ENCODE data around the gene GDNF.

GDNF gene

GRCh38 chr5:37847978-37848425 lies 8.2 kb upstream of the GDNF start:
- no peak for DNase-seq (ENCODE audit: low read depth in 4 of 4, low spot score in 1 of 4)

GRCh38 chr5:37846786-37847310 lies 7.0 kb upstream of the GDNF start:
- DNase-seq (ENCODE audit: low read depth in 4 of 4, low spot score in 1 of 4) = no peak

GRCh38 chr5:37844009-37844408 lies 4.2 kb upstream of the GDNF start:
- DNase-seq (ENCODE audit: low read depth in 4 of 4, low spot score in 1 of 4) = no peak

GRCh38 chr5:37842048-37842447 lies 2.2 kb upstream of the GDNF start:
- DNase-seq (ENCODE audit: low read depth in 4 of 4, low spot score in 1 of 4) = no peak

GRCh38 chr5:37841203-37841602 lies 1.4 kb upstream of the GDNF start:
- no peak for DNase-seq (ENCODE audit: low read depth in 4 of 4, low spot score in 1 of 4)

- DNase-seq (ENCODE audit: low read depth in 4 of 4, low spot score in 1 of 4) = no peak
Observed at GRCh38 chr5:37840053-37841034, 503 bp upstream of the GDNF start.

- DNase-seq (ENCODE audit: low read depth in 4 of 4, low spot score in 1 of 4) = no peak
Observed at GRCh38 chr5:37838933-37839341, 904 bp downstream of the GDNF start.

GRCh38 chr5:37838152-37838932 lies 1.5 kb downstream of the GDNF start:
- DNase-seq (ENCODE audit: low read depth in 4 of 4, low spot score in 1 of 4) = no peak

- peak; percentile 24 to 69 (median 48) for DNase-seq (ENCODE audit: low read depth in 4 of 4, low spot score in 1 of 4)
Observed at GRCh38 chr5:37837414-37838032, 2.3 kb downstream of the GDNF start.

- DNase-seq (ENCODE audit: low read depth in 4 of 4, low spot score in 1 of 4) = no peak
Observed at GRCh38 chr5:37836592-37837413, 3.0 kb downstream of the GDNF start.

- no peak for DNase-seq (ENCODE audit: low read depth in 4 of 4, low spot score in 1 of 4)
Observed at GRCh38 chr5:37836235-37836591, 3.6 kb downstream of the GDNF start.

- DNase-seq (ENCODE audit: low read depth in 4 of 4, low spot score in 1 of 4) = no peak
Observed at GRCh38 chr5:37835380-37835973, 4.4 kb downstream of the GDNF start.

- DNase-seq (ENCODE audit: low read depth in 4 of 4, low spot score in 1 of 4) = no peak
Observed at GRCh38 chr5:37834542-37835379, 5.1 kb downstream of the GDNF start.

GRCh38 chr5:37833990-37834389 lies 5.9 kb downstream of the GDNF start:
- no peak for DNase-seq (ENCODE audit: low read depth in 4 of 4, low spot score in 1 of 4)

- no peak for DNase-seq (ENCODE audit: low read depth in 4 of 4, low spot score in 1 of 4)
Observed at GRCh38 chr5:37831821-37832534, 7.9 kb downstream of the GDNF start.

GRCh38 chr5:37830348-37830747 lies 9.5 kb downstream of the GDNF start:
- no peak for DNase-seq (ENCODE audit: low read depth in 4 of 4, low spot score in 1 of 4)

- DNase-seq (ENCODE audit: low read depth in 4 of 4, low spot score in 1 of 4) = no peak
Observed at GRCh38 chr5:37825334-37825915, 14.4 kb downstream of the GDNF start.

All from stimulated activated CD4-positive, alpha-beta T cell treated with anti-CD3 and anti-CD28 coated beads, Interleukin-1b, Interleukin-23, amount 100 ng/mL, for 24 hours (primary cell).